GM12892 (cell line): ENCODE measurements around the gene SCLY.

Source experiments
- DNase-seq: peaks from one replicate; pipeline ENCODE4 v3.0.0; 2011; ENCODE audit not compliant: insufficient read length
- FAIRE-seq: peaks from 2 replicates; lab custom pipeline; 2011; peaks lifted over from hg19 to GRCh38; lab: Jason Lieb, UNC
- POLR2A ChIP-seq: IDR thresholded peaks from 2 replicates; pipeline ENCODE4 v1.6.1; 2011; ENCODE audit warnings: low read depth, low read length, control low read depth
- POLR2AphosphoS5 ChIP-seq: IDR thresholded peaks from 2 replicates; pipeline ENCODE4 v1.6.1; 2011; ENCODE audit warnings: low read depth, low read length, control low read depth
- TAF1 ChIP-seq: IDR thresholded peaks from 2 replicates; pipeline ENCODE4 v1.6.1; 2011; ENCODE audit warnings: low read depth, mild to moderate bottlenecking, control low read depth, low read length, borderline replicate concordance

The SCLY gene

DNA sequence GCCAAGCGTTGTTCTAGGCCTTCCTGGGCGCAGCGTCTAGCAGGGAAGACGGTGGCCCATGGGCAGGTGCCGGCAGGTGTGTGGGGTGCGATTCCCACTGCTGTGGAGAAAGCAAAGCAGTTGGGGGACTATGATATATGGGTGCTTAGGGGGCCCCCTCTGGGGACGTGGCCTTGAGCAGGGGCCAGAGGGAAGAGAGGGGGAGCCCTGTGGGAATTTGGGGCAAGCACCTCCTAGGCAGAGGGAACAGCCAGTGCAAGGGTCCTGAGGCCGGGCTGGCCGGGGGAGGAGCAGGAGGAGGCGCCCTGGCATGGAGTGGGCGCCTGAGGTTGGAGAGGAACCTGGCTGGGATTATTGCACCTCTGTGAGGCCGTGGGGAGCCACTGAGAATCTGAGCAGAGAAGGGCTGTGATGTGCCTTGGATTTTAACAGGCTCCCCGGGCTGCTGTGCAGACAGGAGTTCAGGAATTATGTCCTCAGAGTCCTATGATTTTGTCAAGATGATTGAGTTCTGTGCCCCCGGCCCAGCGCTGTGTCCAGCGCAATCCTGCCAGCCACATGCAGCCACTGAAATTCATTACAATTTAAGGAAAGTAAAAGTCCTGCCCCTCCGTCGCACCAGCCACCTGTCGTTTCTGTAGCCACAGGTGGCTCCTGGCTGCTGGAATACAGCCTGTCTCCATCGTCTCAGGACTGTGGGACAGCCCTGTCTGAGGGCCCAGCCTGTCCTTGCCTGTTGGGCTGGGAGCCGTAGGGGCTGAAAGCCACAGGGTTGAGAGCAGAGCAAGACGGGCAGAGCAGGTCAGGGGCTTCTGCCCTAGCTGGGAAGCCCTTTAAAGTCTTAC, 68.6 kb downstream of the SCLY start:
- DNase-seq (no peak), FAIRE-seq (no peak)
- TF ChIP-seq POLR2AphosphoS5 (no peak), POLR2A (no peak), TAF1 (no peak)

DNA sequence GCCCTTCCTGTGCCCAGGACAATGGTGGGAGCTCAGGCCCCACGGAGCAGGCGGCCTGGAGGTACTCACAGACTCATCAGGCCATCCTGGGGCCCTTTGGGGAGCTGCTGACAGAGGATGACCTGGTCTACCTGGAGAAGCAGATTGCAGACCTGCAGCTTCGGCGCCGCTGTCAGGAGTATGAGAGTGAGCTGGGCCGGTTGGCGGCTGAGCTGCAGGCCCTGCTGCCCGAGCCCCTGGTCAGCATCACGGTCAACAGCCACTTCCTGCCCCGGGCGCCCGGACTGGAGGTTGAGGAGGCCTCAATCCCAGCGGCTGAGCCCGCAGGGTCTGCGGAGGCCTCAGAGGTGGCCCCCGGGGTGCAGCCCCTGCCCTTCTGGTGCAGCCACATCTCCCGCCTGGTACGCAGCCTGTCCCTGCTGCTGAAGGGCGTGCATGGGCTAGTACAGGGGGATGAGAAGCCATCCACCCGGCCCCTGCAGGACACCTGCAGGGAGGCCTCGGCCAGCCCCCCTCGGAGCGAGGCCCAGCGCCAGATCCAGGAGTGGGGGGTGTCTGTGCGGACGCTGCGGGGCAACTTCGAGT, 69.4 kb downstream of the SCLY start:
- FAIRE-seq = no peak
- TF ChIP-seq TAF1 = no peak
- no peak for TF ChIP-seq POLR2AphosphoS5
- no peak for TF ChIP-seq POLR2A

DNA sequence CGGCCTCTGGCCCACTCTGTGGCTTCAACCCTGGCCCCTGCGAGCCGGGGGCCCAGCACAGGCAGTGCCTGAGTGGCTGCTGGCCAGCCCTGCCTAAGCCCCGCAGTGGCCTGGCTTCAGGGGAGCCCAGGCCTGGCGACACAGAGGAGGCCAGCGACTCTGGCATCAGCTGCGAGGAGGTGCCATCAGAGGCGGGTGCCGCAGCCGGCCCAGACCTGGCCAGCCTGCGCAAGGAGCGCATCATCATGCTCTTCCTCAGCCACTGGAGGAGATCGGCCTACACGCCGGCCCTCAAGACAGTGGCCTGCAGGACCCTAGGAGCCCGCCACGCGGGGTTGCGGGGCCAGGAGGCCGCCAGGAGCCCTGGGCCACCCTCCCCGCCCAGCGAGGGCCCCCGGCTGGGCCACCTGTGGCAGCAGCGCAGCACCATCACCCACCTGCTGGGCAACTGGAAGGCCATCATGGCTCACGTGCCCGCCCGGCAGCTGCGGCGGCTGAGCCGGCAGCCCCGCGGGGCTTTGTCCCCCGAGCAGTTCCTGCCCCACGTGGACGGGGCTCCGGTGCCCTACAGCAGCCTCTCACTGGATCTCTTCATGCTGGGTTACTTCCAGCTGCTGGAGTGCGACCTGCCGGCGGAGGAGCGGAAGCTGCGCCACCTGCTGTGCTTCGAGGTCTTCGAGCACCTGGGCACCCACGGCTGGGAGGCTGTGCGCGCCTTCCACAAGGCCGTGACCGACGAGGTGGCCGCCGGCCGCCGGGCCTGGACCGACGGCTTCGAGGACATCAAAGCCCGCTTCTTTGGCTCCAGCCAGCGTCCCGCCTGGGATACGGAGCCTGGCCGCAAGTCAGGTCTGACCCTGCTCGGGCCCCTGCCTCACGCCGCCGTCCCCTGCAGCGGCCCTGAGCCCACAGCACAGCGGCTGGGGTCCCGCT, 70.2 kb downstream of the SCLY start:
- TF ChIP-seq TAF1 = no peak
- TF ChIP-seq POLR2A = no peak
- TF ChIP-seq POLR2AphosphoS5 = no peak
- FAIRE-seq (no peak), DNase-seq (no peak)

More for the DNA sequence above, 69.4 kb downstream of the SCLY start:
- DNase-seq = no peak

DNA sequence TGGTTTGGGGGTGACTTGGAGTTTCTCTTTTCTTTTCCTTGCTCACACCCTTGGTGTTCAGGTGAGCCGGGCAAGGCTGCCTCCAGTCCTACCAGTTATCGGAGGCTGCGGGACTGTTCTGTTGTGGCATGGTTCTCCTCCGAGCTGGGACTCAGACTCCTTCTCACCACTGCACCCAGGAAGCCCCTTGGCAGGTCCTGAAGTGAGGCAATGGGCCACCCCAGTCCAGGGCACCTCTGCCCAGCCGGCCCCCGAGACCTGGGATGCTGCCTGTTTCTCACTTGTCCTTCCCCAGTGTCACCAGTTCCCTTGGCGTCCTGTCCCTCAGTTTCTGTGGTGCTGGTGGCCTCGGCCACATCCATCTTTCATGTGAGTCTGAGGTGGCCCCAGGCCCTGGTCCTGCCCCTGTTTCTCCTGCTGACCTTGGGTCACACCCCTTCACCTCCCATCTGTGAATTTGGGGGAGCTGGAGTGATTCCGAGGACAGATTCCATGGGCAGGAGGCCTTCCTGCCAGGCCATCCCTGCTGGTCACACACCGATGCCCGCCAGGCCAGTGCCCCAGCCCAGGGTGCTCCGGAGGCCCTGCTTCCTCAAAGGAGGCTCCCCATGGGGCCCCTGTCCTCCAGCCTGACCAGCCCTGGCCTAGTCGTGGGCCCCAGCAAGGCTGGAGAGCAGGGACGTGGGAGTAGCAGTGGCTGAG, 71.1 kb downstream of the SCLY start:
- FAIRE-seq (no peak), DNase-seq (no peak)
- TF ChIP-seq TAF1 = no peak
- no peak for TF ChIP-seq POLR2AphosphoS5
- TF ChIP-seq POLR2A = no peak

DNA sequence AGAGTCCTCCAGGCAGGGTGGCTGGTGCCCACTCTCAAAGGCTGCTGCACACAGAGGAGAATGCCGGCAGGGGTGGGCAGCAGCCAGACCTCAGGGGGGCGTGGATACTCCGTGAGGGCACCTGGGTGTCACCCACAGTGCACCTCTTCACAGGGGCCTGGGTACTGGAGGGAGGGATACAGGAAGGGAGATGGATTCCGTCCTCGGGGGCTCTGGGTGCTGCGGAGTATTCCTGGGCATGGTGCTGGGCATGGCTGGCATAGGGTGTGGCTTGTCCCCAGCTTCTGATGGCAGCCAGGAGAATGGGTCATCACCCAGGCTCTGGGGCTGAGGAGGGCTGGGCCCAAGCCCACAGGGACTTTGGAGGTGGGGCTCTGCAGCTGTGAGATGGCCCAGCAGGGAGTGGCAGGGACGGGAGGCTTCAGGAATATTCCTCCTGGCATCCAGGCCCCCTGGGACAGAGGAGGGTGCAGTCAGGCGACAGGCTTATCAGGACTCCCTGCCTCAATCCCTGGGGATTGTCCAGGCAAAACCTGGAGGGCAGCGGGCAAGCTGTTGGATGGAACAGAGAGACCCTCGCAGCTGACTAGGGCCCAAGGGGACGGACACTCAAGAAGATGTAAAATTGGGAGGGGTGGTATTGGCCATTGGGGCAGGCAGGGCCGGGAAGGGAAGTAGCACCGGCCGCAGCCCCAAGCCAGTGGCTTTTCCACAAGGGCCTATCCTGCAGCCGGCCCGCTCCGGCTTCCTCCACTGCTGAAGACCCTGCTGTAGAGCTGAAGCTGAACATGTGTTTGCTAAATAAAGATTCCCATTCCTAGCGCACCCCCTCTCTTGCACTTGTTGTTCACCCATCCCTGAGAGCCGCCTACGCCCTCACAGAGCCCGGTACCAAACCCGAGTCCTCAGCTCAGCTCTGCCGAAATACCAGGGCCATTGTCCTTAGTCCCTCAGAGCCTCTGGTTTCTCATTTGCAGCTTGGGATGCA, 72.0 kb downstream of the SCLY start:
- no peak for TF ChIP-seq POLR2AphosphoS5
- TF ChIP-seq POLR2A = no peak
- no peak for TF ChIP-seq TAF1
- no peak for FAIRE-seq
- no peak for DNase-seq

DNA sequence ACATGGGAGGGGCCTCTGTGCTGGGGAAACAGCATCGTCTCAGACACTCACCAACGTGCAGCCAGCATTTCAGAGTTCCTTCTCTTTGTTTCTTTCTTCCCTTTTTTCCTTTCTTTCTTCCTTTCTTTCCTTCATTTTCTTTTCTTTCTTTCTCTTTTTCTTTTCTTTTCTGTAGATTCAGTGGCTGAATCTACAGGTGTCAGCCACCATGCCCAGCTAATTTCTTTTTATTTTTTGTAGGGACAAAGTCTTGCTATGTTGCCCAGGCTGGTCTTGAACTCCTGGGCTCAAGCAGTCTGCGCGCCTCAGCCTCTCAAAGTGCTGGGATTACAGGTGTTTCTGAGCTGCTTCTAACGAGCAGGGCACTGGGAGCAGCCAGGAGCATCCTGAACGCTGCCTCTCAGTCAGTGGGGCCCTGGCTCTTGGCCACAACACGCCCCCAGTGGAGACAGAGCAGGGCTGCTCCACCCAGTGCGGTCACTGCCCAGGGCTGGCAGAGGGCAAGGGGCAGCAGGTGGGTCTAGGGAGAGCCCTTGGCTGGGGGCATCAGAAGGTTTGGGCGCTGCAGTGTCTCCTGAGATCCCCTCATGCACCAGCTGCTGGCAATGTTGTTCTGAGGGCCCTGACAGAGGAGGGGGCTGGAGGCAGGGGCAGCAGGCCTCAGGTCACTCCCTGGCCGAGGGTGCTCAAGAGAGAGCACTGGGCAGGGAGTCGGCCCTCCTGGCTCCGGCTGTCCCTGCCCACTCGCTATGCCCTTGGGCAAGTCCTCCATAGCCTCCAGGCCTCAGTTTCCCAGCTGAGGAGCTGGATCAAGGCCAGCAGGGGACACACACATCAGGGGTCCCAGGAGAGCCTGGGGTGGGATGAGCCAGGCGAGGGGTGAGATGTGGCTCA, 72.9 kb downstream of the SCLY start:
- TF ChIP-seq POLR2AphosphoS5 = no peak
- TF ChIP-seq TAF1 = no peak
- TF ChIP-seq POLR2A = no peak
- DNase-seq (no peak), FAIRE-seq (no peak)

DNA sequence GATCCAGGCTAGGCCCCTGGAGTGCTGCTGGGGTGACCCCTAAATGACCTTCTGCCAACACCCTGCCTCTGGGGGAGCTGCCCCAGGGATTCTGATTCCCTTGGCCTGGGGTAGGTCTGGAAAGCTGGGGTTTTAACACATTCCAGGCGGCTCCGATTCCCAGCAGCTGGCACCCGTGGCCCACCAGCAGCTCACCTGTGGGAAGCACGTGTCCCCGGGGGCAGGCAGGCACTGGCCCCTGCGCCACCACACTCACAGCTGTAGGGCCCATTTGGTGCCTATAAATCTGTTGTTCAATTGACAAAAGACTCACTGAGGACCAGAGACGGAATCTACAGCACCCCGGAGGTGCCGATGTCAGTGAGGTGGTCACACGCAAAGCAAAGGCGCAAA, 73.6 kb downstream of the SCLY start:
- FAIRE-seq (no peak), DNase-seq (no peak)
- TF ChIP-seq POLR2AphosphoS5 (no peak), TAF1 (no peak), POLR2A (no peak)

DNA sequence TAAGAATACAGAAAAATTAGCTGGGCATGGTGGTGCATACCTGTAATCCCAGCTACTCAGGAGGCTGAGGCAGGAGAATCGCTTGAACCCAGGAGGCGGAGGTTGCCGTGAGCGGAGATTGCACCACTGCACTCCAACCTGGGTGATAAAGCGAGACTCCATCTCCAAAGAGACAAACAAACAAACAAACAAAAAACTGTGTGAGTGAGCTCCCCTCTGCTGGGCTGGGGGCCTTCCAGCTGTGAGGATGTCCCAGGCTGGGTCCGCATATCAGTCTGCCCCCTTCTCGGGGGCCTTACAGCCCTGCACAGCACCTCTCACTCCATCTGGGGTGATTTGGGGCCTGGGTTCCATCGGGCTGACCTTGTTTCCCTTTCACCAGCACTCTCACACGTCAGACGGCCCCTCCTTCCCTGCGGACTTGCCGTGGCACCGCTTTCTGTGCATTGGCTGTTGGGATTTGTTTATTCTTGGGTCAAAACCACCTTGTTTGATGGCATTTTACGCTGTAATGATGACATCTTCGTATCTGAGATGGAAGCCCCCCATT, 74.9 kb downstream of the SCLY start:
- DNase-seq (no peak), FAIRE-seq (no peak)
- TF ChIP-seq POLR2A = no peak
- no peak for TF ChIP-seq TAF1
- no peak for TF ChIP-seq POLR2AphosphoS5

DNA sequence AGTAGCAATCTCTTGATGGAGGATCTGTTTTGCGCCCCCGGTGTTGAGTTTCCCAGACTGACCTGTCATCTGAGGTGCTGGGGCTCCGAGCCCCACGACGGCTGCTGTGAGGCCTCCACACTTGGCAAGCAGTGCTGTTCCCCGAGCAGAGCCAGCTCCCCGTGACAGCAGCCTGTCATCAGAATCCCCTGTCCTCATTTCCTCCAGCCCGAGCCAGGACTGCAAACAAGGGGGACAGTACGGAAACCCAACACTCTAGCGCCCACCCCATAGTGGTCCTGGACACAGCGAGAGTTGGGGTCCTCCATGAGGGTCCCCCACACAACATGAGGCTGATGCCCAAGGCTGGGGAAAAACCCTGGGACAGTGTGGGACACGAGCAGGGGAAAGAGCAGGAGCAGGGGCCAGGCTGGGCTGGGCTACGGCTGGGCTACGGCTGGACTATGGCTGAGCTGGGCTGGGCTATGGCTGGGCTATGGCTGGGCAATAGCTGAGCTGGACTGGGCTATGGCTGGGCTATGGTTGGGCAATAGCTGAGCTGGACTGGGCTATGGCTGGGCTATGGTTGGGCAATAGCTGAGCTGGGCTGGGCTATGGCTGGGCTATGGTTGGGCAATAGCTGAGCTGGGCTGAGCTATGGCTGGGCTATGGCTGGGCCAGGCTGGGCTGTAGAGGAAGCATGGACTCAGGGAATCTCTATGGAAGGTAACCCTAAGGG, 76.2 kb downstream of the SCLY start:
- TF ChIP-seq POLR2A (no peak), POLR2AphosphoS5 (no peak), TAF1 (no peak)
- FAIRE-seq = no peak
- DNase-seq = no peak
